ENCODE results near the gene RUFY4. TPM values are rescaled to one million over a fixed set of nuclear protein-coding genes. Genes with fewer than 3 reads are reported as not detected.

Gene RUFY4
- total RNA-seq, 1 experiment from 2014 or later = 0.21 TPM

DNA sequence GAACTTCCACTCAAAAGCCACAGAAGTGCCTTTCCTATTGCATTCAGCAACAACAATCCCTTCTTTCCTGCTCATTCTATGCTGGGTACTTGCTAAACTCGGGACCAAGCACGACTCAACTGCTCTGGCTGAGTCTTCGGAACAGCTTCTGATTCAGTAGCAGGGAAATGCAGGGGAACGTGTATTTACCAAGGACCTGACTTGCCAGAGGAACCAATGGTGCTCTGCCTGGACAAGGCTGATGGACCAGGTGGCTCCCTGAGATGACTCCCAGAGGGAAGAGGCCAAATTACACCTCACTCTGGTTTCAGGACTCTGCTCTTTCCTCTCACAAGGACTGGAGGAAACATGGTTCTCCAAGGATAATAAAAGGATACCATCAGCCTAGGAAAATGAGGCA lies 69.0 kb downstream of the RUFY4 start:
- intact Hi-C loops (cut with micrococcal nuclease; ENCODE audit: unreplicated experiment) = no loop called here
- DNase-seq = no peak
- no peak overlapping the region for H3K27ac Mint-ChIP-seq (ENCODE audit: unreplicated experiment)

More for the DNA sequence above, 69.0 kb downstream of the RUFY4 start:
- no peaks in the 10 kb centered on the region for H3K36me3 Mint-ChIP-seq (ENCODE audit: insufficient read depth, unreplicated experiment)
- peaks cover 81% of the 10 kb centered on the region for H3K27me3 Mint-ChIP-seq (ENCODE audit: unreplicated experiment)
- no peaks in the 10 kb centered on the region for H3K9me3 Mint-ChIP-seq (ENCODE audit: low read depth, unreplicated experiment)
- BruUV-seq (replicated peaks) = no TSS peak
- TF ChIP-seq, protein P1, sequence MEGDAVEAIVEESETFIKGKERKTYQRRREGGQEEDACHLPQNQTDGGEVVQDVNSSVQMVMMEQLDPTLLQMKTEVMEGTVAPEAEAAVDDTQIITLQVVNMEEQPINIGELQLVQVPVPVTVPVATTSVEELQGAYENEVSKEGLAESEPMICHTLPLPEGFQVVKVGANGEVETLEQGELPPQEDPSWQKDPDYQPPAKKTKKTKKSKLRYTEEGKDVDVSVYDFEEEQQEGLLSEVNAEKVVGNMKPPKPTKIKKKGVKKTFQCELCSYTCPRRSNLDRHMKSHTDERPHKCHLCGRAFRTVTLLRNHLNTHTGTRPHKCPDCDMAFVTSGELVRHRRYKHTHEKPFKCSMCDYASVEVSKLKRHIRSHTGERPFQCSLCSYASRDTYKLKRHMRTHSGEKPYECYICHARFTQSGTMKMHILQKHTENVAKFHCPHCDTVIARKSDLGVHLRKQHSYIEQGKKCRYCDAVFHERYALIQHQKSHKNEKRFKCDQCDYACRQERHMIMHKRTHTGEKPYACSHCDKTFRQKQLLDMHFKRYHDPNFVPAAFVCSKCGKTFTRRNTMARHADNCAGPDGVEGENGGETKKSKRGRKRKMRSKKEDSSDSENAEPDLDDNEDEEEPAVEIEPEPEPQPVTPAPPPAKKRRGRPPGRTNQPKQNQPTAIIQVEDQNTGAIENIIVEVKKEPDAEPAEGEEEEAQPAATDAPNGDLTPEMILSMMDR (IDR thresholded peaks at IDR 0.05; ENCODE audit: unreplicated experiment) = no peak
- H3K4me3 Mint-ChIP-seq (ENCODE audit: low read depth, unreplicated experiment) = no peak overlapping the region
- CTCF ChIA-PET = no interaction called here
- no peaks in the 10 kb centered on the region for H3K4me1 Mint-ChIP-seq (ENCODE audit: low read depth, unreplicated experiment)

Other genes starting within 250 kb of the RUFY4 start
- 2.2 and 2.3 TPM in 2 replicates for gene TNS1, start 66.3 kb upstream of the RUFY4 start, total RNA-seq (2022)
- gene CXCR2, start 56.8 kb downstream of the RUFY4 start, total RNA-seq (2022) = not detected in 2 replicates
- gene CXCR1, start 97.7 kb downstream of the RUFY4 start, total RNA-seq (2022) = not detected in 2 replicates
- 368 and 374 TPM in 2 replicates for gene ARPC2, start 147.9 kb downstream of the RUFY4 start, total RNA-seq (2022)
- 1.1 and 1.5 TPM in 2 replicates for gene GPBAR1, start 191.8 kb downstream of the RUFY4 start, total RNA-seq (2022)
- gene AAMP, start 200.9 kb downstream of the RUFY4 start, total RNA-seq (2022) = 102 and 117 TPM in 2 replicates
- 46.8 and 54.0 TPM in 2 replicates for gene PNKD, start 201.3 kb downstream of the RUFY4 start, total RNA-seq (2022)
- 229 and 289 TPM in 2 replicates for gene TMBIM1, start 223.2 kb downstream of the RUFY4 start, total RNA-seq (2022)